DMS79 (cell line): ENCODE measurements around the gene KLF11.

ENCODE experiments used
- DNase-seq: peaks from one replicate; lab custom pipeline; 2025; lab: John Stamatoyannopoulos, UW

Gene KLF11

GRCh38 chr2:10042301-10043161, 819 bp upstream of the KLF11 start:
- DNase-seq, result no peak

GRCh38 chr2:10043906-10044601, 704 bp downstream of the KLF11 start:
- DNase-seq, result peak; percentile 75

GRCh38 chr2:10045561-10046355, 2.4 kb downstream of the KLF11 start:
- DNase-seq, result no peak

GRCh38 chr2:10046931-10047330, 3.6 kb downstream of the KLF11 start:
- no peak for DNase-seq

GRCh38 chr2:10047616-10048500, 4.5 kb downstream of the KLF11 start:
- DNase-seq, result no peak

GRCh38 chr2:10048501-10049171, 5.3 kb downstream of the KLF11 start:
- no peak for DNase-seq

- no peak for DNase-seq
Measured at GRCh38 chr2:10052216-10052615, 8.9 kb downstream of the KLF11 start.

- no peak for DNase-seq
Measured at GRCh38 chr2:10053351-10053750, 10.0 kb downstream of the KLF11 start.

- DNase-seq, result no peak
Measured at GRCh38 chr2:10054424-10054823, 11.1 kb downstream of the KLF11 start.

- DNase-seq, result no peak
Measured at GRCh38 chr2:10054976-10055375, 11.6 kb downstream of the KLF11 start.

GRCh38 chr2:10056439-10056838, 13.1 kb downstream of the KLF11 start:
- no peak for DNase-seq

GRCh38 chr2:10057231-10058107, 14.1 kb downstream of the KLF11 start:
- DNase-seq, result no peak

- DNase-seq, result no peak
Measured at GRCh38 chr2:10058251-10059015, 15.1 kb downstream of the KLF11 start.

- no peak for DNase-seq
Measured at GRCh38 chr2:10059016-10059351, 15.6 kb downstream of the KLF11 start.

GRCh38 chr2:10059552-10060335, 16.4 kb downstream of the KLF11 start:
- no peak for DNase-seq

- no peak for DNase-seq
Measured at GRCh38 chr2:10061221-10061925, 18.0 kb downstream of the KLF11 start.

- no peak for DNase-seq
Measured at GRCh38 chr2:10062931-10063365, 19.6 kb downstream of the KLF11 start.

GRCh38 chr2:10063566-10063965, 20.2 kb downstream of the KLF11 start:
- no peak for DNase-seq
